Breast epithelium (tissue), 3 donors: Measurements from ENCODE around the gene CACNA1H.

ENCODE experiments used
- CTCF ChIP-seq, 3 donors: fragments of 450-650 bp; IDR thresholded peaks; one replicate each; pipeline ENCODE4 v1.5.1; 2016 to 2017; ENCODE audit warnings: antibody characterized with exemption in 3 of 3, mild to moderate bottlenecking in 3 of 3, moderate library complexity in 3 of 3
- POLR2A ChIP-seq: fragments of 450-650 bp; IDR thresholded peaks from one replicate; pipeline ENCODE4 v1.6.1; 2016; ENCODE audit warnings: antibody characterized with exemption, mild to moderate bottlenecking, moderate library complexity
- POLR2AphosphoS5 ChIP-seq, 3 donors: sonication (generic); formaldehyde crosslinking; IDR thresholded peaks; one replicate each; pipeline ENCODE4 v1.6.1; 2017; ENCODE audit warnings: antibody characterized with exemption in 3 of 3

DNA sequence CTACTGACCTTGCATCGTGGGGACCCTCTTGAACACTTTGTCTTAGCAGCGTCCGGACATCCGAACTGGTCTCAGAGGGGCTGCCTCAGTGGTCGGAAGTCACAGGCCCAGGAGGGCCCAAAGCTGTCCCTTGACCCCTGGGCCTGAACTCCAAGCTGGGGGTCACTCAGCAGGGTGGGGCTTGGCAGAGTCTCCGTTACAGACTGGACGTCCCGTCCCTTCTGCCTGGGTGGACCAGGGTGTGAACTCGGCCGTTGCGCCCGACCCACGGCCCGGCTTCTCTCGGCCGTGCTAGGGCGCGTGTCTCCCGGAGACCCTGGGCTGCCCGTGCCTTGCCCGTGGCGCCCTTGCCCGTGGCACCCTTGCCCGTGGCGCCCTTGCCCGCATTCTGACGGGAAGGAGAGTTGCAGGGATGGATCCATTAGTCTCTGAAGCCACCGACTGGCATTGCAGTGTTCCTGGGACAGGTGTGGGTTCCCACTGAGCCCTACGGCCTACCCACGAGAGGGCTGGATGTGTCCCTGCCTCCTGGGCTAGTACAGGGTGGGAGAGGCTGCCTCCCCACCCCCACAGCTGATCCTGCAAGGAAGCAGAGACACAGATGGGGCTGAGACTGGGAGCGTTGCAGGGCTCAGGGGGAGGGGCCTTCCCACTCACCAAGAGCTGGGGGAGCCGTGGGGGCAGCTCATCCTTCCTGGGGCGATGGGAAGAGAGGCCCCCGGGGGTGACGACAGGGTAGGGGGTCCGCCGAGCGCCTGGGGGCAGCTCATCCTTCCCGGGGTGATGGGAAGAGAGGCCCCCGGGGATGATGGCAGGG, 4.9 kb downstream of the CACNA1H start:
- TF ChIP-seq CTCF (IDR thresholded peaks at IDR 0.05) (no peak), POLR2A (no peak), POLR2AphosphoS5 (IDR thresholded peaks at IDR 0.05) (peak in 1 of 3 donors; percentile 25)
